ENCODE measurements around the gene NARF. TPM values are rescaled to one million over a fixed set of nuclear protein-coding genes. Genes with fewer than 3 reads are reported as not detected.

NARF gene
- total RNA-seq, 4 donors from 2014 or later: 44.1 to 133 (median 61.1) TPM

DNA sequence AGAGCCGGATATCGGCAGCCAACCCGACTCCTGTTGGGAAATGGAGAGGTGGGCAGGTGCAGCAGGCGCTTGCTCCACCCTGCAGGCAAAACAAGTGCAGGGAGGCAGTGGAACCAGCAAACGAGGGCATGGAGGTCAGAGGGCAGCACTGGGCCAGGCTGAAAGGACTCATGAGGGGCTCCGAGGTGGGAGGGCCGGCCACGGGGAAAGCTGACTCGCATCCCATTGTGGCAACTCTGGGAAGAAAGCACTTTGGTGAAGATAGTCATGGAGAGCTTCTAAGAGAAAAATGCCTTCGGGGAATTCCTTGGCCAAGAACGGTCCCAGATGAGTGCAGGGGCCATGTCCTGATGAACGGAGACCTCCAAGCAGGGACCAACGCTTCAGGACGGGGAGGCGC is 12.4 kb upstream of the NARF start:
- H3K27ac ChIP-seq: no peak overlapping the region
- 93 to 100% methylated on average over 2 to 15 of the region's 15 CpGs for WGBS, 2 donors (ENCODE audit: low coverage in 1 of 2)
- DNase-seq: no peak

DNA sequence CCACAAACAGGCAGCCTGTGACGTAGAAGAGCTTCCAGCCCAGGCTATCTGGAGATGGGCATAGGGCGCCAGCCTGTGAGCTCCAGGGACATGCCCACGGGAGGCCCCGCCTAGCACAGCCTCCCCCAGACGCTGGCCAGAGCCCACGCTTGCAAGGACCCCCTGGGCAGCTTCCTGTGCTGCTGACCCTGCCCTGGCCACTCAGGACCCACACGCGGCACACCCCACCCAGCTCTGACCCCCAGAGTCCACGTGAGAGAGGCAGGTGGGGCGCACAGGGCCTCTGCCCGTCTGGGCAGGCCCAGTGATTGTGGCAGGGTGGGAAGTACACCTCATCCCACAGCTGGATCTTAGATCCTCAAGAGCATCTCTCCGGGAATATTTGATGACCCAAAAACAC is 11.9 kb upstream of the NARF start:
- Histone ChIP-seq H3K36me3 (no peaks in the 10 kb centered on the region), H3K4me1 (peaks cover 8 to 25% (median 14%) of the 10 kb centered on the region in 4 donors), H3K9me3 (no peaks in the 10 kb centered on the region), H3K27ac (no peak overlapping the region), H3K27me3 (no peaks in the 10 kb centered on the region), H3K4me3 (no peak overlapping the region)
- WGBS, 2 donors (ENCODE audit: low coverage in 1 of 2): 86% methylated on average over 12 of the region's 12 CpGs; no CpG with 5 or more reads in 1 of the 2 donors
- DNase-seq: no peak
- intact Hi-C loops (cut with DNase I; ENCODE audit: low total_unique reads): no loop called here
- in situ Hi-C loops (cut with MboI; ENCODE audit: low pct_ligation_motif_present in 1 of 4, low pct_unique_long_range_greater_than_20kb in 1 of 4, low sequenced_read_pairs in 3 of 4): no loop called here
- TF ChIP-seq POLR2A (IDR thresholded peaks at IDR 0.05): no peak

More for the DNA sequence above, 12.4 kb upstream of the NARF start:
- in situ Hi-C loops (cut with MboI; ENCODE audit: low pct_ligation_motif_present in 1 of 4, low pct_unique_long_range_greater_than_20kb in 1 of 4, low sequenced_read_pairs in 3 of 4) (no loop called here), intact Hi-C loops (cut with DNase I; ENCODE audit: low total_unique reads) (no loop called here)
- Histone ChIP-seq H3K4me1 (peaks cover 4 to 19% (median 13%) of the 10 kb centered on the region in 4 donors), H3K36me3 (no peaks in the 10 kb centered on the region), H3K4me3 (no peak overlapping the region), H3K9me3 (no peaks in the 10 kb centered on the region), H3K27me3 (no peaks in the 10 kb centered on the region)
- no peak for TF ChIP-seq POLR2AphosphoS5 (IDR thresholded peaks at IDR 0.05)
- TF ChIP-seq, protein P1, sequence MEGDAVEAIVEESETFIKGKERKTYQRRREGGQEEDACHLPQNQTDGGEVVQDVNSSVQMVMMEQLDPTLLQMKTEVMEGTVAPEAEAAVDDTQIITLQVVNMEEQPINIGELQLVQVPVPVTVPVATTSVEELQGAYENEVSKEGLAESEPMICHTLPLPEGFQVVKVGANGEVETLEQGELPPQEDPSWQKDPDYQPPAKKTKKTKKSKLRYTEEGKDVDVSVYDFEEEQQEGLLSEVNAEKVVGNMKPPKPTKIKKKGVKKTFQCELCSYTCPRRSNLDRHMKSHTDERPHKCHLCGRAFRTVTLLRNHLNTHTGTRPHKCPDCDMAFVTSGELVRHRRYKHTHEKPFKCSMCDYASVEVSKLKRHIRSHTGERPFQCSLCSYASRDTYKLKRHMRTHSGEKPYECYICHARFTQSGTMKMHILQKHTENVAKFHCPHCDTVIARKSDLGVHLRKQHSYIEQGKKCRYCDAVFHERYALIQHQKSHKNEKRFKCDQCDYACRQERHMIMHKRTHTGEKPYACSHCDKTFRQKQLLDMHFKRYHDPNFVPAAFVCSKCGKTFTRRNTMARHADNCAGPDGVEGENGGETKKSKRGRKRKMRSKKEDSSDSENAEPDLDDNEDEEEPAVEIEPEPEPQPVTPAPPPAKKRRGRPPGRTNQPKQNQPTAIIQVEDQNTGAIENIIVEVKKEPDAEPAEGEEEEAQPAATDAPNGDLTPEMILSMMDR (IDR thresholded peaks at IDR 0.05): no peak
- TF ChIP-seq EP300 (IDR thresholded peaks at IDR 0.05; ENCODE audit: low read depth): no peak
- no peak for TF ChIP-seq POLR2A (IDR thresholded peaks at IDR 0.05)

DNA sequence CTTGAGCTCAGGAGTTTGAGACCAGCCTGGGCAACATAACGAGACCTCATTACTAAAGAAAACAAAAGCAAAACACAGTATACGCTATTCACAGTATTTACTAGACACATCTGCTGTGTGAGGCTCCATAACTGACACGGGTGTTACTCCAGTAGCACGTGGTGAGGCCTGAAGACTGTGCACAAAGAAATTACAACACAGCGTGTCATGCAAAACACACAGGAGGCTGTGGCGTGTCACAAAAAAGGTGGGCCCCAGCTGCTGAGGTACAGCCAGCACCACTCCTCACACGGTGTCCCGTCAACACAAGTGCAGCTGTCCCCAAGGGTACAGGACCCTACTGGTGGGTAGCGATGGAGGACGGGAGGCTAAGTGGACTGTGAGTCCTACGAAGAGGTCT is 10.7 kb upstream of the NARF start:
- in situ Hi-C loops (cut with MboI; ENCODE audit: low pct_ligation_motif_present in 1 of 4, low pct_unique_long_range_greater_than_20kb in 1 of 4, low sequenced_read_pairs in 3 of 4): no loop called here
- DNase-seq: no peak
- WGBS, 2 donors (ENCODE audit: low coverage in 1 of 2): 77 to 84% methylated on average over 7 to 11 of the region's 11 CpGs
- no peak overlapping the region for H3K27ac ChIP-seq
- peaks cover 8 to 28% (median 14%) of the 10 kb centered on the region in 4 donors for H3K4me1 ChIP-seq
- no peaks in the 10 kb centered on the region for H3K9me3 ChIP-seq
- H3K36me3 ChIP-seq: no peaks in the 10 kb centered on the region
- no peak overlapping the region for H3K4me3 ChIP-seq
- TF ChIP-seq POLR2AphosphoS5 (IDR thresholded peaks at IDR 0.05): no peak
- no peak for TF ChIP-seq EP300 (IDR thresholded peaks at IDR 0.05; ENCODE audit: low read depth)
- TF ChIP-seq, protein P1 (IDR thresholded peaks at IDR 0.05): no peak
- TF ChIP-seq POLR2A (IDR thresholded peaks at IDR 0.05): no peak
- intact Hi-C loops (cut with DNase I; ENCODE audit: low total_unique reads): no loop called here
- H3K27me3 ChIP-seq: no peaks in the 10 kb centered on the region

DNA sequence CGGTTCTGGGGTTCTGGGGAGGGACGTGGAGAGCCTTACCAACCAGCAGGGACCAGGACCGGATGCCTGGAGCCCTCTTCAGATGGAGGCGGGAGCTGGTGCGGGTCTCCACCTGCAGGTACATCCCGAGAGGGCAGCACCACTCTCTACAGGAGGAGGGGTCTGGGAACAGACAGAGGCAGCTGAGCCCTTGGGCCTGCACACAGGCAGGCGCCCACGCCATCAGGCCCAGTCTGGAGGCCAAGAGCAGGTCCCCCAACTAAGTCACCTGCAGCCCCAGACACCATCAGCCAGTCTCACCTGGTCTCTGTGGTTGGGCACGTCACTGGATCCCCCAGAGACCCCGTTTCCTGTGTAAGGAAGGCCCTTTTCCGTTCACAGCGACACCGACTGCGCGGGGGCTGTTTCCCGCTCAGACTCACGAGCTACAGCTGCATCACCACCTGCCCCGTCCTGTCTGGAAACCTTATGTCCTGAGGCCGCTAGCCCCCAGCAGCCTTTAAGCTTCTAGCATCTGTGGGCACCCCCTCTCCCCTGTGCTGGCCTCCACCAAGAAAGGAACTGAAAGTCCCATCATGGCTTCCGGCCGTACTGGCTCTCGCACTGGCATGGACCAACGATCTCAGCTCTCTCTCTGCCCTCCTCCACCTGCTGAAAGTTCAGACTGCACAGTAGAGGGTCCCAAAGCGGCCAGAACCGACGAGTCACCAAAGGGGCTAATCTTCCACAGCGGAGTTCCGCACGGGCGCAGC is 9.2 kb upstream of the NARF start:
- H3K4me1 ChIP-seq: peaks cover 8 to 28% (median 14%) of the 10 kb centered on the region in 4 donors
- TF ChIP-seq POLR2AphosphoS5 (IDR thresholded peaks at IDR 0.05) (peak in 2 of 3 donors; percentile 24 to 48), EP300 (IDR thresholded peaks at IDR 0.05; ENCODE audit: low read depth) (no peak), POLR2A (IDR thresholded peaks at IDR 0.05) (peak; percentile 41)
- H3K36me3 ChIP-seq: no peaks in the 10 kb centered on the region
- in situ Hi-C loops (cut with MboI; ENCODE audit: low pct_ligation_motif_present in 1 of 4, low pct_unique_long_range_greater_than_20kb in 1 of 4, low sequenced_read_pairs in 3 of 4): no loop called here
- WGBS, 2 donors (ENCODE audit: low coverage in 1 of 2): 59% methylated on average over 30 of the region's 30 CpGs; no CpG with 5 or more reads in 1 of the 2 donors
- H3K9me3 ChIP-seq: no peaks in the 10 kb centered on the region
- H3K27ac ChIP-seq: peak overlapping the region; percentile 92 to 96 (median 94)
- DNase-seq: peak; percentile 76
- H3K4me3 ChIP-seq: peak overlapping the region; percentile 83 to 93 (median 92)
- intact Hi-C loops (cut with DNase I; ENCODE audit: low total_unique reads): no loop called here
- no peaks in the 10 kb centered on the region for H3K27me3 ChIP-seq

DNA sequence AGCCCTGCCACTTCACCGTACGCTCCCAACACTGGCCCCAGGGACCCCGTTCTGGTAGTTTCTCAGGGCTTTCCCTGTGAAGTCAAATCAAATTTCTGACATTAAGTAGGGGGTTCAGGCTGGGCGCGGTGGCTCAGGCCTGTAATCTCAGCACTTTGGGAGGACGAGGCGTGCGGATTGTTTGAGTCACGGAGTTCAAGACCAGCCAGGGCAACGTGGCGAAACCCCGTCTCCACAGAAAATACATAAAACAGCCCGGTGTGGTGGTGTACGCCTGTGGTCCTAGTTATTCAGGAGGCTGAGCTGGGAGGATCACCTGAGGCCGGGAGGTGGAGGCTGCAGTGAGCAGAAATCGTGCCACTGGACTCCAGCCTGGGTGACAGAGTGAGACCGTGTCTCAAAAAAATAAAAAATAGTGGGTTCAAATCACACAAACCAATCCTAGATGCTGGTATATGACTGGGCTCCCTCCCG is 8.6 kb upstream of the NARF start:
- H3K36me3 ChIP-seq: no peaks in the 10 kb centered on the region
- intact Hi-C loops (cut with DNase I; ENCODE audit: low total_unique reads) (no loop called here), in situ Hi-C loops (cut with MboI; ENCODE audit: low pct_ligation_motif_present in 1 of 4, low pct_unique_long_range_greater_than_20kb in 1 of 4, low sequenced_read_pairs in 3 of 4) (no loop called here)
- H3K4me3 ChIP-seq: peak overlapping the region; percentile 83 to 93 (median 92)
- peaks cover 8 to 28% (median 14%) of the 10 kb centered on the region in 4 donors for H3K4me1 ChIP-seq
- DNase-seq: no peak
- H3K9me3 ChIP-seq: no peaks in the 10 kb centered on the region
- H3K27me3 ChIP-seq: no peaks in the 10 kb centered on the region
- TF ChIP-seq EP300 (IDR thresholded peaks at IDR 0.05; ENCODE audit: low read depth) (no peak), POLR2AphosphoS5 (IDR thresholded peaks at IDR 0.05) (no peak), POLR2A (IDR thresholded peaks at IDR 0.05) (no peak)
- TF ChIP-seq, protein P1 (IDR thresholded peaks at IDR 0.05): no peak
- H3K27ac ChIP-seq: peak overlapping the region; percentile 92 to 96 (median 94)
- 12 to 63% methylated on average over 3 to 18 of the region's 18 CpGs for WGBS, 2 donors (ENCODE audit: low coverage in 1 of 2)

Data from transverse colon (tissue), 4 donors.